IMR-90 (cell line): ENCODE measurements around the gene IQGAP2. TPM values are rescaled to one million over a fixed set of nuclear protein-coding genes. Genes with fewer than 3 reads are reported as not detected.

Source experiments
- ATAC-seq: fragments of 200-7000 bp; cut with Tn5 transposase; 2 replicates; pipeline ENCODE4 v1.9.1; 2020; ENCODE audit warnings: low read depth, mild to moderate bottlenecking, moderate library complexity
- BruUV-seq: library from RNA; stranded (reverse); fragments of 400-500 nt; replicated peaks from 2 replicates; lab custom pipeline; 2021; lab: Mats Ljungman, UMichigan
- CTCF ChIA-PET: fragments of 300-600 bp; formaldehyde crosslinking; extraction: SDS; loops from one replicate; lab custom pipeline; 2021; ENCODE audit warnings: antibody characterized with exemption; lab: Yijun Ruan, JAX
- POLR2A ChIA-PET: fragments of 300-600 bp; sonication (Branson Sonifier 250); formaldehyde crosslinking; loops from one replicate; lab custom pipeline; 2022; ENCODE audit warnings: antibody characterized with exemption; ENCODE audit not compliant: unreplicated experiment; lab: Charles Lee
- DNase-seq: peaks from one replicate; pipeline ENCODE4 v3.0.0; 2013
- H2AFZ ChIP-seq: replicated peaks from 2 replicates; pipeline ENCODE3; 2013; ENCODE audit warnings: low read length, mild to moderate bottlenecking; ENCODE audit not compliant: poor library complexity
- H2AK5ac ChIP-seq: 2 replicates; pipeline ENCODE4 v1.6.1; 2013; ENCODE audit warnings: low read depth, low read length, inconsistent platforms
- H2AK9ac ChIP-seq: replicated peaks from 2 replicates; pipeline ENCODE3; 2013; ENCODE audit warnings: mild to moderate bottlenecking, low read depth, low read length, moderate library complexity; ENCODE audit not compliant: poor library complexity
- H2BK120ac ChIP-seq: 2 replicates; pipeline ENCODE4 v1.6.1; 2013; ENCODE audit warnings: low read depth, low read length, inconsistent platforms
- H2BK15ac ChIP-seq: 3 replicates; pipeline ENCODE4 v1.6.1; 2013; ENCODE audit warnings: low read depth, low read length, inconsistent platforms
- H2BK20ac ChIP-seq: 2 replicates; pipeline ENCODE4 v1.6.1; 2013; ENCODE audit warnings: low read depth, mild to moderate bottlenecking, inconsistent platforms, low read length, moderate library complexity
- H2BK5ac ChIP-seq: 2 replicates; pipeline ENCODE4 v1.6.1; 2013; ENCODE audit warnings: mild to moderate bottlenecking, low read depth, low read length, inconsistent platforms; ENCODE audit not compliant: poor library complexity, severe bottlenecking
- H3K14ac ChIP-seq: replicated peaks from 2 replicates; pipeline ENCODE4 v1.6.1; 2013; ENCODE audit warnings: low read depth, low read length, inconsistent platforms
- H3K18ac ChIP-seq: 2 replicates; pipeline ENCODE4 v1.6.1; 2013; ENCODE audit warnings: low read depth, low read length, control low read depth
- H3K23ac ChIP-seq: 2 replicates; pipeline ENCODE4 v1.6.1; 2013; ENCODE audit warnings: low read depth, low read length, inconsistent platforms
- H3K27ac ChIP-seq: 2 replicates; pipeline ENCODE4 v1.5.1; 2013; ENCODE audit warnings: mild to moderate bottlenecking, control low read depth, low read length; ENCODE audit not compliant: insufficient read depth
- H3K27me3 ChIP-seq: 2 replicates; pipeline ENCODE4 v1.6.1; 2013; ENCODE audit warnings: low read length; ENCODE audit not compliant: control insufficient read depth, insufficient read depth
- H3K36me3 ChIP-seq: 2 replicates; pipeline ENCODE4 v1.6.1; 2013; ENCODE audit warnings: low read length, mixed read lengths; ENCODE audit not compliant: control insufficient read depth, insufficient read depth
- H3K4ac ChIP-seq: 2 replicates; pipeline ENCODE4 v1.6.1; 2013; ENCODE audit warnings: low read depth, low read length, inconsistent platforms
- H3K4me1 ChIP-seq: 2 replicates; pipeline ENCODE4 v1.6.1; 2013; ENCODE audit warnings: low read length, mixed read lengths; ENCODE audit not compliant: control insufficient read depth, insufficient read depth
- H3K4me2 ChIP-seq: 2 replicates; pipeline ENCODE4 v1.6.1; 2013; ENCODE audit warnings: low read depth, mild to moderate bottlenecking, control low read depth, low read length, moderate library complexity
- H3K4me3 ChIP-seq: 2 replicates; pipeline ENCODE4 v1.5.1; 2013; ENCODE audit warnings: low read depth, mild to moderate bottlenecking, control low read depth, low read length, moderate library complexity; ENCODE audit not compliant: insufficient read depth
- H3K56ac ChIP-seq: 2 replicates; pipeline ENCODE4 v1.6.1; 2013; ENCODE audit warnings: low read length, inconsistent platforms; ENCODE audit not compliant: insufficient read depth; ENCODE audit errors: extremely low read depth
- H3K79me1 ChIP-seq, 2 experiments: 2 replicates each; pipeline ENCODE4 v1.6.1; 2013; ENCODE audit warnings: low read length in 2 of 2, inconsistent platforms in 1 of 2, low read depth in 1 of 2
- H3K9ac ChIP-seq: 2 replicates; pipeline ENCODE4 v1.6.1; 2013; ENCODE audit warnings: low read depth, low read length, control low read depth
- H3K9me1 ChIP-seq: 2 replicates; pipeline ENCODE4 v1.6.1; 2013; ENCODE audit warnings: low read length, inconsistent platforms; ENCODE audit not compliant: insufficient read depth
- H3K9me3 ChIP-seq: 2 replicates; pipeline ENCODE4 v1.6.1; 2013; ENCODE audit warnings: low read length; ENCODE audit not compliant: control insufficient read depth, insufficient read depth
- H4K20me1 ChIP-seq: 2 replicates; pipeline ENCODE4 v1.6.1; 2013; ENCODE audit warnings: low read length, inconsistent platforms; ENCODE audit not compliant: insufficient read depth
- H4K5ac ChIP-seq: 2 replicates; pipeline ENCODE4 v1.6.1; 2013; ENCODE audit warnings: mild to moderate bottlenecking, low read depth, low read length, control low read depth
- H4K8ac ChIP-seq, 2 experiments: 2 replicates each; pipeline ENCODE4 v1.6.1; 2013; ENCODE audit warnings: low read depth in 2 of 2, low read length in 2 of 2, control low read depth in 1 of 2, inconsistent platforms in 1 of 2
- H4K91ac ChIP-seq: 2 replicates; pipeline ENCODE4 v1.6.1; 2013; ENCODE audit warnings: low read depth, low read length, inconsistent platforms; ENCODE audit not compliant: insufficient read depth
- FOS ChIP-seq: fragments of 150-350 bp; IDR thresholded peaks from 2 replicates; pipeline ENCODE4 v1.6.1; 2016; ENCODE audit warnings: low read depth, low read length
- MXI1 ChIP-seq: IDR thresholded peaks from 2 replicates; pipeline ENCODE4 v1.6.1; 2012; ENCODE audit warnings: low read depth, mild to moderate bottlenecking, low read length, moderate library complexity, borderline replicate concordance
- NFE2L2 ChIP-seq: fragments of 150-350 bp; IDR thresholded peaks from 2 replicates; pipeline ENCODE4 v1.6.1; 2016; ENCODE audit warnings: low read depth, mild to moderate bottlenecking, low read length
- WGBS, 2 experiments: methylation state at CpG; one replicate each; pipeline versions ENCODE4 v1.1.5 to v1.1.7; 2013; ENCODE audit warnings: missing lambda C conversion rate in 2 of 2; ENCODE audit not compliant: insufficient read length in 1 of 2; ENCODE audit errors: extremely low coverage in 2 of 2; 5-methylcytosine and 5-hydroxymethylcytosine counted together
- dilution Hi-C: fragments of 300-500 bp; cut with HindIII; formaldehyde crosslinking; loops from one replicate; pipeline ENCODE4 v1.14.3; 2018; ENCODE audit warnings: low sequenced_read_pairs; ENCODE audit not compliant: unreplicated experiment
- in situ Hi-C: fragments of 300-500 bp; cut with MboI; formaldehyde crosslinking; loops from 3 replicates; pipeline ENCODE4 v1.14.3; 2019; ENCODE audit warnings: low sequenced_read_pairs, inconsistent platforms, mixed read lengths
- intact Hi-C: fragments of 100-400 bp; cut with micrococcal nuclease; formaldehyde crosslinking; loops from 2 replicates; pipeline ENCODE4 v1.10.0; 2022
- polyA plus RNA-seq, 3 experiments: library from polyadenylated mRNA; depleted of rRNA; stranded (reverse); fragments of >200 nt; gene quantifications; 2 replicates each; pipeline ENCODE4 v1.2.3, GENCODE V29; 2012; ENCODE audit warnings: low replicate concordance in 1 of 3
- total RNA-seq: library from RNA; depleted of rRNA; stranded (reverse); fragments of >200 nt; gene quantifications from 2 replicates; pipeline ENCODE4 v1.2.3, GENCODE V29; 2012
- TF ChIP-seq, protein P1 (sequence below): fragments of 150-350 bp; IDR thresholded peaks from 2 replicates; pipeline ENCODE4 v1.6.1; 2017; ENCODE audit warnings: mild to moderate bottlenecking, antibody characterized with exemption, low read length, low read depth
- TF ChIP-seq, protein P2 (sequence below): conservative IDR thresholded peaks from 2 replicates; pipeline ENCODE4 v1.5.1; 2012; ENCODE audit warnings: mild to moderate bottlenecking, low read depth, low read length, improper control_type of control experiment

The IQGAP2 gene
- total and polyA plus RNA-seq, 2 of the 4 experiments (the other 2 are of a cell fraction): 0.21 to 0.36 TPM

DNA sequence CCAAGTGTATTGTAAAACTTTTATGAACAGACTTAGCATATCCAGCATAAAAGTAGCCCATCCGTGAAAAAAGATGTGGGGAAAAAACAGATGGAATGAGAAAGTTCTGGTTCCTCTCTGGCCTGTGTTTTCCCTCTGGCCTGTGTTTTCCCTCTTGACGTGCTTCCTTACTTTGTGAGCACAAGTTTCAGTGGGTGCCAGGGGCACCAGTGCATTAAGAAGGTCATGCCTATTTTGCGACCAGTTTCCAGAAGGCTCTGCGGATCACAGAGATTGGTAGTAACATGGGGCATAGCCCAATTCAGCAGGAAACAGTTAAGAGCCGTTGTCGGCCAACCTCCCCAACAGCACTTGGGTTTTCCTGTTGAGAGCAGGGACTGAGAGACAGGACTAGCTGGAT, 43.7 kb downstream of the IQGAP2 start:
- POLR2A ChIA-PET: no interaction called here
- intact Hi-C loops: no loop called here

More for the DNA sequence above, 43.7 kb downstream of the IQGAP2 start:
- Histone ChIP-seq H4K91ac (no peak overlapping the region), H3K4me2 (no peak overlapping the region), H2AFZ (no peak overlapping the region), H3K36me3 (no peaks in the 10 kb centered on the region), H3K9me1 (no peaks in the 10 kb centered on the region), H2BK20ac (no peak overlapping the region), H3K4me1 (no peaks in the 10 kb centered on the region), H3K56ac (no peak overlapping the region), H3K79me1 (no peaks in the 10 kb centered on the region), H3K4me3 (no peak overlapping the region), H3K9ac (no peak overlapping the region), H3K14ac (no peak overlapping the region), H2AK5ac (no peak overlapping the region), H2BK5ac (no peak overlapping the region), H2BK15ac (no peak overlapping the region), H2BK120ac (no peak overlapping the region), H3K23ac (no peak overlapping the region), H3K9me3 (no peaks in the 10 kb centered on the region), H2AK9ac (no peak overlapping the region), H3K27me3 (peaks cover 4% of the 10 kb centered on the region), H3K4ac (no peak overlapping the region), H4K8ac (no peak overlapping the region), H4K5ac (no peak overlapping the region), H4K20me1 (no peaks in the 10 kb centered on the region), H3K27ac (no peak overlapping the region), H3K18ac (no peak overlapping the region)
- no peak for ATAC-seq
- CTCF ChIA-PET: no interaction called here
- TF ChIP-seq, protein P1, sequence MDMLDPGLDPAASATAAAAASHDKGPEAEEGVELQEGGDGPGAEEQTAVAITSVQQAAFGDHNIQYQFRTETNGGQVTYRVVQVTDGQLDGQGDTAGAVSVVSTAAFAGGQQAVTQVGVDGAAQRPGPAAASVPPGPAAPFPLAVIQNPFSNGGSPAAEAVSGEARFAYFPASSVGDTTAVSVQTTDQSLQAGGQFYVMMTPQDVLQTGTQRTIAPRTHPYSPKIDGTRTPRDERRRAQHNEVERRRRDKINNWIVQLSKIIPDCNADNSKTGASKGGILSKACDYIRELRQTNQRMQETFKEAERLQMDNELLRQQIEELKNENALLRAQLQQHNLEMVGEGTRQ: no peak
- no peak for TF ChIP-seq NFE2L2
- no peak for TF ChIP-seq MXI1
- no peak for TF ChIP-seq FOS
- TF ChIP-seq, protein P2, sequence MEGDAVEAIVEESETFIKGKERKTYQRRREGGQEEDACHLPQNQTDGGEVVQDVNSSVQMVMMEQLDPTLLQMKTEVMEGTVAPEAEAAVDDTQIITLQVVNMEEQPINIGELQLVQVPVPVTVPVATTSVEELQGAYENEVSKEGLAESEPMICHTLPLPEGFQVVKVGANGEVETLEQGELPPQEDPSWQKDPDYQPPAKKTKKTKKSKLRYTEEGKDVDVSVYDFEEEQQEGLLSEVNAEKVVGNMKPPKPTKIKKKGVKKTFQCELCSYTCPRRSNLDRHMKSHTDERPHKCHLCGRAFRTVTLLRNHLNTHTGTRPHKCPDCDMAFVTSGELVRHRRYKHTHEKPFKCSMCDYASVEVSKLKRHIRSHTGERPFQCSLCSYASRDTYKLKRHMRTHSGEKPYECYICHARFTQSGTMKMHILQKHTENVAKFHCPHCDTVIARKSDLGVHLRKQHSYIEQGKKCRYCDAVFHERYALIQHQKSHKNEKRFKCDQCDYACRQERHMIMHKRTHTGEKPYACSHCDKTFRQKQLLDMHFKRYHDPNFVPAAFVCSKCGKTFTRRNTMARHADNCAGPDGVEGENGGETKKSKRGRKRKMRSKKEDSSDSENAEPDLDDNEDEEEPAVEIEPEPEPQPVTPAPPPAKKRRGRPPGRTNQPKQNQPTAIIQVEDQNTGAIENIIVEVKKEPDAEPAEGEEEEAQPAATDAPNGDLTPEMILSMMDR: no peak
- no TSS peak for BruUV-seq
- in situ Hi-C loops: no loop called here
- DNase-seq: no peak
- no CpG with 5 or more reads among the region's 6 CpGs for WGBS, 2 experiments
- dilution Hi-C loops: no loop called here
